AG04450 (cell line): ENCODE measurements around the gene PCK2. TPM values are rescaled to one million over a fixed set of nuclear protein-coding genes. Genes with fewer than 3 reads are reported as not detected.

Experiments
- CTCF ChIA-PET: fragments of 300-600, 350-600 bp; formaldehyde crosslinking; extraction: SDS; loops from one replicate; lab custom pipeline; 2022; ENCODE audit warnings: antibody characterized with exemption, inconsistent platforms; lab: Charles Lee
- POLR2A ChIA-PET: fragments of 350-600 bp; formaldehyde crosslinking; extraction: SDS; loops from one replicate; lab custom pipeline; 2021; ENCODE audit warnings: antibody characterized with exemption, inconsistent platforms; lab: Yijun Ruan, JAX
- DNase-seq: peaks from one replicate; pipeline ENCODE4 v3.0.0-alpha.2; 2011; ENCODE audit warnings: low read depth, low spot score
- H3K27ac ChIP-seq: one replicate; pipeline ENCODE4 v1.5.1; 2012; ENCODE audit warnings: low read depth, low read length, control low read depth
- H3K27me3 ChIP-seq: one replicate; pipeline ENCODE4 v1.6.0; 2012; ENCODE audit warnings: low read length; ENCODE audit not compliant: control insufficient read depth, insufficient read depth
- H3K4me3 ChIP-seq: 2 replicates; pipeline ENCODE4 v1.5.1; 2011; ENCODE audit warnings: mild to moderate bottlenecking, low read depth, low read length, control low read depth
- H3K9me3 ChIP-seq: 2 replicates; pipeline ENCODE4 v1.5.1; 2012; ENCODE audit warnings: low read length; ENCODE audit not compliant: control insufficient read depth, insufficient read depth
- polyA plus RNA-seq: library from polyadenylated mRNA; depleted of rRNA; stranded (reverse); fragments of >200 nt; gene quantifications from 2 replicates; pipeline ENCODE4 v1.2.3, GENCODE V29; 2011
- TF ChIP-seq, protein P1 (sequence below): IDR thresholded peaks from 2 replicates; pipeline ENCODE4 v1.5.1; 2011; ENCODE audit warnings: low read depth, low read length, control low read depth, inconsistent platforms

Gene PCK2
- polyA plus RNA-seq, 1 experiment: 47.0 TPM

DNA sequence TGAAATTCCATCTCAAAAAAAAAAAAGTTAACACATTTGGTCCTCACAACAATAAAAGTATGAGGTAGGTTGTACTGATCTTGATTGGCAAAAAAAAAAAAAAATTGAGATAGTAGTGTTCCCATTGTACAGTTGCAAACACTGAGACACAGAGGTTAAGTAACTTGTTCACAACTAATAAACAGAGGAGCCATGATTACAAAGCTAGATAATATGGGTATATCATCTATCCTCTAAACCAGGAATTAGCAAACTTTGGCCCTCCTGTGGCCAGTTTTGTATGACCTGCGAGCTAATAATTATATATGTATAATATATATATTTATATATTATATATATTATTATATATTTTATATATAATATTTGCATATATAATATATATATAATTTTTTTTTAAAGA lies 39.6 kb downstream of the PCK2 start:
- Histone ChIP-seq H3K27ac (no peak overlapping the region), H3K9me3 (no peaks in the 10 kb centered on the region), H3K4me3 (no peak overlapping the region), H3K27me3 (no peaks in the 10 kb centered on the region)
- CTCF ChIA-PET: interaction anchor here (0.5 to 0.9 kb wide), 2 partner anchors 28 to 95 kb away, joined by 3 to 9 read pairs; partner anchors contain the start of gene IRF9
- POLR2A ChIA-PET: interaction anchor here (0.7 kb wide), 1 partner anchor 13 kb away, joined by 4 read pairs; the partner anchor contains the start of gene PSME2
- no peak for DNase-seq
- TF ChIP-seq, protein P1, sequence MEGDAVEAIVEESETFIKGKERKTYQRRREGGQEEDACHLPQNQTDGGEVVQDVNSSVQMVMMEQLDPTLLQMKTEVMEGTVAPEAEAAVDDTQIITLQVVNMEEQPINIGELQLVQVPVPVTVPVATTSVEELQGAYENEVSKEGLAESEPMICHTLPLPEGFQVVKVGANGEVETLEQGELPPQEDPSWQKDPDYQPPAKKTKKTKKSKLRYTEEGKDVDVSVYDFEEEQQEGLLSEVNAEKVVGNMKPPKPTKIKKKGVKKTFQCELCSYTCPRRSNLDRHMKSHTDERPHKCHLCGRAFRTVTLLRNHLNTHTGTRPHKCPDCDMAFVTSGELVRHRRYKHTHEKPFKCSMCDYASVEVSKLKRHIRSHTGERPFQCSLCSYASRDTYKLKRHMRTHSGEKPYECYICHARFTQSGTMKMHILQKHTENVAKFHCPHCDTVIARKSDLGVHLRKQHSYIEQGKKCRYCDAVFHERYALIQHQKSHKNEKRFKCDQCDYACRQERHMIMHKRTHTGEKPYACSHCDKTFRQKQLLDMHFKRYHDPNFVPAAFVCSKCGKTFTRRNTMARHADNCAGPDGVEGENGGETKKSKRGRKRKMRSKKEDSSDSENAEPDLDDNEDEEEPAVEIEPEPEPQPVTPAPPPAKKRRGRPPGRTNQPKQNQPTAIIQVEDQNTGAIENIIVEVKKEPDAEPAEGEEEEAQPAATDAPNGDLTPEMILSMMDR: no peak

DNA sequence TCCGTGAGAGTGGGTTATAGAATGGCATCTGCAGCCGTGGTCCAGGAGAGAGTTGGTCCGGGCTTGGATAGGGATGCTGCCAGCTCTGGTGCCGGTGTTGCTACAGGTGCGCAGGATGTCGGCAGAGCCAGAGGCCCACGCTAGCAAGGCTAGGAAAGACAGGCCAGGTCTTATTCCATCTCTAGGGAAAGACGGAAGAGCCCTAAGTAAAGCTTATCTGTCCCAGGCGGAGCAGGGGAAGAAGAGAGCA lies 41.4 kb downstream of the PCK2 start:
- Histone ChIP-seq H3K9me3 (no peaks in the 10 kb centered on the region), H3K27ac (no peak overlapping the region)

DNA sequence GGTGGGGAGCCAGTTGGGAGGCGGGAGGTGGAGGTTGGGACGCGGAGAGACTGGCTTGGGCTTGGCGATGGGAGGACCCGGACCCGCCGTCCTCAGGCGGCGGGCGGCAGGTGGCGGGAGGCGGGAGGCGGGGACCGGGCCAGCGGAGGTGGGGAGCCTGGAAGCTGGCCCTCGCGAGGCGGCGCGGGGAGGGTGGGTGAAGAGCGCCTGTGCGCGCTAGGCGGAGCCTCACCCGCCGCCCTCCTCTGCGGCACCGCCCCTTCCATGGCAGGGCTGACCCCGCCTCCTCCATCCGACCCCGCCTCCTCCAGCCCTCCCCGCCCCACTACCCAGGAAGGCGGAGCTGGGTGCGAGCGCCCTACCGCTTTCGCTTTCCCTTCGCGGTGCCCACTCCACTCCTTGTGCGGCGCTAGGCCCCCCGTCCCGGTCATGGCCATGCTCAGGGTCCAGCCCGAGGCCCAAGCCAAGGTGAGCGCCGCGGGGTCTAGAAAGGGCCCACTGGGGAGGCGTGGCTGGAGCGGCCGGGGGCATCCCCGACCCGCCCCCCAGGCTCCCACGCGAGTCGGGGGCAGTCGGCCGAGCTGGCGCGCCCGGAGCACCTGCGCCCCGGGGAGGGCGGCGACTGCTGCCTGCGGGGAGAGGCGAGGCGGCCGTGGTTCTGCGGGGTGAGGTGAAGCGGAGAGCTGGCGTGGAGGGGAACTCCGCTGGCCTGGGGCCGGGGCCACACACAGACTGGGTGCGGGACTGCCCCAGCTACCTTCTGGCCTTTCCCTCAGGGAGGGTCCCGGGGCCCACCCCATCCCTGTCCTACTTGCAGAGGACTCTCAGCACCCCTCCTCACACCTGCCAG lies 41.9 kb downstream of the PCK2 start, which contains the start of gene PSME1:
Gene PSME1 (plus strand): TSS at position 361 of the 850 bp plus-strand sequence. CDS start 69 bp downstream, at position 430.
- peak within 1 kb of the TSS; percentile 80 for H3K4me3 ChIP-seq
- ChIA-PET CTCF (interaction anchor here (0.6 to 2.4 kb wide), 4 partner anchors 21 to 125 kb away, joined by 3 to 11 read pairs (median 4); partner anchors contain the start of gene IRF9), POLR2A (interaction anchor here (0.5 to 1.7 kb wide), 6 partner anchors 10 to 77 kb away, joined by 3 to 12 read pairs (median 4); partner anchors contain the start of genes CHMP4A, DCAF11, IRF9 and NRL)
- H3K27me3 ChIP-seq: no peaks in the 10 kb centered on the region
- peak; percentile 59 for DNase-seq
- TF ChIP-seq, protein P1: no peak
- no peaks in the 10 kb centered on the region for H3K9me3 ChIP-seq
- no peak within 1 kb of the TSS for H3K27ac ChIP-seq

More for the DNA sequence above, 41.4 kb downstream of the PCK2 start:
- TF ChIP-seq, protein P1: no peak
- DNase-seq: no peak
- no peaks in the 10 kb centered on the region for H3K27me3 ChIP-seq
- H3K4me3 ChIP-seq: peak overlapping the region; percentile 80
- CTCF ChIA-PET: interaction anchor here (0.6 to 2.4 kb wide), 4 partner anchors 20 to 124 kb away, joined by 3 to 11 read pairs (median 4); partner anchors contain the start of gene IRF9
- POLR2A ChIA-PET: interaction anchor here (0.5 to 1.7 kb wide), 4 partner anchors 21 to 78 kb away, joined by 3 to 12 read pairs (median 4); partner anchors contain the start of genes CHMP4A, DCAF11, IRF9 and NRL

DNA sequence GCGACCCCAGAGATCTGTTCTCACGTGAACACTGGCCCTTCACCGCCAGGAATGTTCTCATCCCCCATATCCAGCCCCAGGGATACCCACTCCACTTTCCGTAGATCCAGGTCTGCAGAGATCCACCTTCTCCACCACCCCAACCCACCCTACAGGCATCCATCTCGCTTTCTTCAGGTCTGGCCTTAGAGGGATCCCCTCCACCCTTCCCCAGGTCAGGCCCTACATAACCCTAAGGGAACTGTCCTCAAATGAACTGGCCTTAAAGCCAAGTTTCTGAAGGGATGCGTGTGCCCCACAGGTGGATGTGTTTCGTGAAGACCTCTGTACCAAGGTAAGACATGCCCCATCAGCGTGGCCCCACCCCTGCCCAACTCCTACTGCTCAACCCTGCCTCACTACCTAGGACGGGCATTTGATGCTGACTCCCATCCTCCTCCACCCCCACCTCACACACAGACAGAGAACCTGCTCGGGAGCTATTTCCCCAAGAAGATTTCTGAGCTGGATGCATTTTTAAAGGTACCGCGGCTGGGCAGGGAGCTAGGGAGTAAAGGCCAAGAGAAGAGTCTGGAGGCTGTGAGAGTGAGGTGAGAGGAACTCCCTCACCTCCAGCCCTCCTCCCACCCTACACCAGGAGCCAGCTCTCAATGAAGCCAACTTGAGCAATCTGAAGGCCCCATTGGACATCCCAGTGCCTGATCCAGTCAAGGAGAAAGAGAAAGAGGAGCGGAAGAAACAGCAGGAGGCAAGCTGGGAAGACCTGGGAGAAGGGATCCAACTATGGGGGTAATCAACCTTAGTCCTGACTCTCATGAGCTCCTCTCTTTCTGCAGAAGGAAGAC lies 42.8 kb downstream of the PCK2 start:
- ChIA-PET CTCF (interaction anchor here (0.7 to 2.4 kb wide), 4 partner anchors 9 to 28 kb away, joined by 3 to 11 read pairs (median 4); partner anchors contain the start of gene IRF9), POLR2A (interaction anchor here (1.0 to 1.7 kb wide), 4 partner anchors 10 to 24 kb away, joined by 3 to 8 read pairs (median 6); partner anchors contain the start of genes IRF9 and RNF31)
- TF ChIP-seq, protein P1: no peak
- H3K27me3 ChIP-seq: no peaks in the 10 kb centered on the region
- H3K9me3 ChIP-seq: no peaks in the 10 kb centered on the region
- H3K27ac ChIP-seq: no peak overlapping the region
- no peak for DNase-seq
- H3K4me3 ChIP-seq: peak overlapping the region; percentile 80
